K562 (cell line): Measurements from ENCODE around the gene GALE. TPM values are rescaled to one million over a fixed set of nuclear protein-coding genes. Genes with fewer than 3 reads are reported as not detected.

Source experiments
- ADNP ChIP-seq: fragments of 200-800 bp; sonication (Bioruptor generic); IDR thresholded peaks from 2 replicates; pipeline ENCODE4 v1.6.1; 2016; ENCODE audit warnings: missing genetic modification characterization, missing compliant biosample characterization
- CC2D1A ChIP-seq: fragments of 450-650 bp; IDR thresholded peaks from 2 replicates; pipeline ENCODE4 v1.6.1; 2017; ENCODE audit warnings: mild to moderate bottlenecking
- DPF2 ChIP-seq: fragments of 450-650 bp; IDR thresholded peaks from 2 replicates; pipeline ENCODE4 v1.6.1; 2016
- EZH2 ChIP-seq: IDR thresholded peaks from 2 replicates; pipeline ENCODE4 v1.6.1; 2012; ENCODE audit warnings: low read depth, mild to moderate bottlenecking, inconsistent platforms, low read length, borderline replicate concordance
- HLTF ChIP-seq: fragments of 450-650 bp; IDR thresholded peaks from 2 replicates; pipeline ENCODE4 v1.6.1; 2016
- HNRNPK ChIP-seq: fragments of 200-400 bp; formaldehyde crosslinking; IDR thresholded peaks from one replicate; pipeline ENCODE4 v1.6.1; 2018; ENCODE audit warnings: mild to moderate bottlenecking, low read depth, low read length; ENCODE audit not compliant: poor library complexity, severe bottlenecking
- LEF1 ChIP-seq: fragments of 450-650 bp; IDR thresholded peaks from 2 replicates; pipeline ENCODE4 v1.6.1; 2016; ENCODE audit warnings: mild to moderate bottlenecking
- MAZ ChIP-seq, 2 experiments: fragments of 450-650 bp in 1 of 2; sonication (generic) in 1 of 2; formaldehyde crosslinking; IDR thresholded peaks in 1 of 2; conservative IDR thresholded peaks in 1 of 2; 2 replicates each; pipeline versions ENCODE4 v1.4.0 to v1.5.0; 2020; ENCODE audit warnings: mild to moderate bottlenecking in 1 of 2, missing genetic modification reagents in 1 of 2
- MTF1 ChIP-seq: fragments of 250-450 bp; sonication (Bioruptor Pico); IDR thresholded peaks from 2 replicates; pipeline ENCODE4 v1.9.0; 2021; ENCODE audit warnings: moderate library complexity, mild to moderate bottlenecking, inconsistent platforms, borderline replicate concordance
- OTX1 ChIP-seq: fragments of 450-650 bp; formaldehyde crosslinking; IDR thresholded peaks from 2 replicates; pipeline ENCODE4 v1.4.0; 2022; ENCODE audit warnings: mild to moderate bottlenecking
- PHB2 ChIP-seq: fragments of 450-650 bp; IDR thresholded peaks from 2 replicates; pipeline ENCODE4 v1.6.1; 2017; ENCODE audit warnings: low read depth
- POLR3G ChIP-seq: IDR thresholded peaks from 2 replicates; pipeline ENCODE4 v1.6.1; 2011; ENCODE audit not compliant: insufficient read length, insufficient replicate concordance; ENCODE audit errors: extremely low read depth
- RHOXF2B ChIP-seq: fragments of 250-450 bp; sonication (Bioruptor Pico); conservative IDR thresholded peaks from 2 replicates; pipeline ENCODE4 v1.5.1; 2021
- SREBF2 ChIP-seq: sonication (generic); formaldehyde crosslinking; IDR thresholded peaks from 2 replicates; pipeline ENCODE4 v1.4.0; 2020; ENCODE audit warnings: mild to moderate bottlenecking, missing genetic modification reagents
- SRSF7 ChIP-seq: fragments of 200-400 bp; formaldehyde crosslinking; optimal IDR thresholded peaks from 2 replicates; pipeline ENCODE3; 2017; ENCODE audit warnings: mild to moderate bottlenecking, low read depth, low read length
- TFAM ChIP-seq: fragments of 250-450 bp; sonication (Bioruptor Pico); conservative IDR thresholded peaks from 2 replicates; pipeline ENCODE4 v1.5.0; 2021; ENCODE audit warnings: mild to moderate bottlenecking, moderate library complexity
- ZFP36 ChIP-seq: fragments of 150-350 bp; IDR thresholded peaks from 2 replicates; pipeline ENCODE4 v1.6.1; 2018; ENCODE audit warnings: low read length, low read depth; ENCODE audit not compliant: partially characterized antibody
- ZKSCAN8 ChIP-seq: fragments of 200-800 bp; sonication (Bioruptor generic); IDR thresholded peaks from 2 replicates; pipeline ENCODE4 v1.6.1; 2016; ENCODE audit warnings: missing genetic modification characterization, missing compliant biosample characterization
- ZNF347 ChIP-seq: fragments of 450-650 bp; formaldehyde crosslinking; IDR thresholded peaks from 2 replicates; pipeline ENCODE4 v1.4.0; 2020; ENCODE audit warnings: low read depth, mild to moderate bottlenecking, moderate library complexity
- ZNF707 ChIP-seq: fragments of 250-450 bp; sonication (Bioruptor Pico); conservative IDR thresholded peaks from 2 replicates; pipeline ENCODE4 v1.8.0; 2022; ENCODE audit warnings: inconsistent platforms, mild to moderate bottlenecking, moderate library complexity
- ZNF764 ChIP-seq: fragments of 250-450 bp; sonication (Bioruptor Pico); IDR thresholded peaks from 2 replicates; pipeline ENCODE4 v1.4.0; 2020; ENCODE audit warnings: low read depth, mild to moderate bottlenecking, moderate library complexity
- polyA plus RNA-seq, 8 experiments: library from polyadenylated mRNA; depleted of rRNA in 4 of 8; stranded (reverse) in 5 of 8; unstranded in 3 of 8; fragments of >200 nt; fragmentation: Nextera tagmentation in 2 of 8; fragmentation: Illumina TruSeq in 1 of 8; extraction: Ambion mirVana in 2 of 8; extraction: Trizol in 1 of 8; gene quantifications; 2 replicates each; pipeline versions ENCODE4 v1.2.1 to v1.2.3, GENCODE V29; 2011 to 2014; ENCODE audit warnings: inconsistent platforms in 1 of 8, missing spikeins in 1 of 8
- total RNA-seq, 7 experiments: library from RNA; depleted of rRNA in 6 of 7; stranded (reverse); fragments of >200 nt in 6 of 7; fragmentation: Illumina TruSeq in 2 of 7; extraction: Trizol in 2 of 7; gene quantifications; 2 replicates each; pipeline versions ENCODE4 v1.2.1 to v1.2.3, GENCODE V29; 2011 to 2021; ENCODE audit warnings: low replicate concordance in 1 of 7
- TF ChIP-seq, protein P1 (sequence below): fragments of 250-450 bp; sonication (Bioruptor Pico); IDR thresholded peaks from 2 replicates; pipeline ENCODE4 v1.5.0; 2021
- TF ChIP-seq, protein P2 (sequence below): sonication (generic); formaldehyde crosslinking; IDR thresholded peaks from 2 replicates; pipeline ENCODE4 v1.9.0; 2022; ENCODE audit warnings: mild to moderate bottlenecking, missing genetic modification reagents
- TF ChIP-seq, protein P3 (sequence below), 2 experiments: fragments of 450-650 bp; conservative IDR thresholded peaks; 2 replicates each; pipeline ENCODE4 v1.6.1; 2017; ENCODE audit warnings: mild to moderate bottlenecking in 2 of 2, moderate library complexity in 2 of 2
- TF ChIP-seq, protein P4 (sequence below): fragments of 250-450 bp; sonication (Bioruptor Pico); IDR thresholded peaks from 2 replicates; pipeline ENCODE4 v1.6.1; 2021; ENCODE audit warnings: mild to moderate bottlenecking
- TF ChIP-seq, protein P5 (sequence below): fragments of 450-650 bp; IDR thresholded peaks from 2 replicates; pipeline ENCODE4 v1.6.1; 2016

The GALE gene
- total and polyA plus RNA-seq, 9 of the 15 experiments (the other 6 are each of a cell fraction or from before 2014, with no cell fraction given), result 8.4 to 139 (median 88.3) TPM

DNA sequence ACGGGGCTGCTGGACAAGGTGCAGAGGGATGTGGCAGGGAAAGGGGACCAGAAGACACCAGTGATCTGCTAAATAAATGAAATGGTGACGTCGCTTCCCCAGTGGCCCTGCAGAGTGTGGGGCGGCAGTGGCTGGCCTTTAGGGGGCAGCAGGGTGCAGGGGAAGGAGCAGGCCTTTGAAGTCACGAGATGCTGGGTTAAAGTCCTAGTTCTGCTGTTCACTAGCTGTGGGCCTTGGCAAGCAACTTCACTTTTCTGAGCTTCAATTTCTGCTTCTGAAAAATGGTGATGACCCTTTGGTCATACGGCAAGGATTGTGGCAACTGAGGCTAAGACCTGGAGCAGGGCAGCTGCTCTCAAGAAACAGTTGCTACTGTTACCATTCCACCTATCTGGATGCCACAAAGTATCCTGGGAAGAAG is 9.2 kb upstream of the GALE start (continued):
- TF ChIP-seq, protein P1, sequence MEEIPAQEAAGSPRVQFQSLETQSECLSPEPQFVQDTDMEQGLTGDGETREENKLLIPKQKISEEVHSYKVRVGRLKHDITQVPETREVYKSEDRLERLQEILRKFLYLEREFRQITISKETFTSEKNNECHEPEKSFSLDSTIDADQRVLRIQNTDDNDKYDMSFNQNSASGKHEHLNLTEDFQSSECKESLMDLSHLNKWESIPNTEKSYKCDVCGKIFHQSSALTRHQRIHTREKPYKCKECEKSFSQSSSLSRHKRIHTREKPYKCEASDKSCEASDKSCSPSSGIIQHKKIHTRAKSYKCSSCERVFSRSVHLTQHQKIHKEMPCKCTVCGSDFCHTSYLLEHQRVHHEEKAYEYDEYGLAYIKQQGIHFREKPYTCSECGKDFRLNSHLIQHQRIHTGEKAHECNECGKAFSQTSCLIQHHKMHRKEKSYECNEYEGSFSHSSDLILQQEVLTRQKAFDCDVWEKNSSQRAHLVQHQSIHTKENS, result no peak
- TF ChIP-seq, protein P2, sequence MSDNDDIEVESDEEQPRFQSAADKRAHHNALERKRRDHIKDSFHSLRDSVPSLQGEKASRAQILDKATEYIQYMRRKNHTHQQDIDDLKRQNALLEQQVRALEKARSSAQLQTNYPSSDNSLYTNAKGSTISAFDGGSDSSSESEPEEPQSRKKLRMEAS, result peak; percentile 48
- TF ChIP-seq HLTF, result no peak; the same call in 1 of the 2 replicates
- no peak for TF ChIP-seq EZH2
- TF ChIP-seq OTX1 (CRISPR knock-in tag), result no peak
- no peak for TF ChIP-seq ADNP (tag)
- no peak for TF ChIP-seq PHB2
- no peak for TF ChIP-seq HNRNPK
- TF ChIP-seq ZNF764, result no peak
- no peak for TF ChIP-seq POLR3G
- TF ChIP-seq MTF1 (CRISPR knock-in tag), result no peak
- TF ChIP-seq, protein P3, sequence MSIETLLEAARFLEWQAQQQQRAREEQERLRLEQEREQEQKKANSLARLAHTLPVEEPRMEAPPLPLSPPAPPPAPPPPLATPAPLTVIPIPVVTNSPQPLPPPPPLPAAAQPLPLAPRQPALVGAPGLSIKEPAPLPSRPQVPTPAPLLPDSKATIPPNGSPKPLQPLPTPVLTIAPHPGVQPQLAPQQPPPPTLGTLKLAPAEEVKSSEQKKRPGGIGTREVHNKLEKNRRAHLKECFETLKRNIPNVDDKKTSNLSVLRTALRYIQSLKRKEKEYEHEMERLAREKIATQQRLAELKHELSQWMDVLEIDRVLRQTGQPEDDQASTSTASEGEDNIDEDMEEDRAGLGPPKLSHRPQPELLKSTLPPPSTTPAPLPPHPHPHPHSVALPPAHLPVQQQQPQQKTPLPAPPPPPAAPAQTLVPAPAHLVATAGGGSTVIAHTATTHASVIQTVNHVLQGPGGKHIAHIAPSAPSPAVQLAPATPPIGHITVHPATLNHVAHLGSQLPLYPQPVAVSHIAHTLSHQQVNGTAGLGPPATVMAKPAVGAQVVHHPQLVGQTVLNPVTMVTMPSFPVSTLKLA (conservative IDR thresholded peaks at IDR 0.05), result peak in 1 of 2 experiments; percentile 38; a peak in 1 of 4 replicates
- no peak for TF ChIP-seq DPF2
- TF ChIP-seq, protein P4, sequence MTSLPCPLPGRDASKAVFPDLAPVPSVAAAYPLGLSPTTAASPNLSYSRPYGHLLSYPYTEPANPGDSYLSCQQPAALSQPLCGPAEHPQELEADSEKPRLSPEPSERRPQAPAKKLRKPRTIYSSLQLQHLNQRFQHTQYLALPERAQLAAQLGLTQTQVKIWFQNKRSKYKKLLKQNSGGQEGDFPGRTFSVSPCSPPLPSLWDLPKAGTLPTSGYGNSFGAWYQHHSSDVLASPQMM (CRISPR knock-in tag), result no peak
- TF ChIP-seq ZNF707, result no peak
- TF ChIP-seq, protein P5, sequence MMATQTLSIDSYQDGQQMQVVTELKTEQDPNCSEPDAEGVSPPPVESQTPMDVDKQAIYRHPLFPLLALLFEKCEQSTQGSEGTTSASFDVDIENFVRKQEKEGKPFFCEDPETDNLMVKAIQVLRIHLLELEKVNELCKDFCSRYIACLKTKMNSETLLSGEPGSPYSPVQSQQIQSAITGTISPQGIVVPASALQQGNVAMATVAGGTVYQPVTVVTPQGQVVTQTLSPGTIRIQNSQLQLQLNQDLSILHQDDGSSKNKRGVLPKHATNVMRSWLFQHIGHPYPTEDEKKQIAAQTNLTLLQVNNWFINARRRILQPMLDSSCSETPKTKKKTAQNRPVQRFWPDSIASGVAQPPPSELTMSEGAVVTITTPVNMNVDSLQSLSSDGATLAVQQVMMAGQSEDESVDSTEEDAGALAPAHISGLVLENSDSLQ, result no peak
- no peak for TF ChIP-seq ZNF347 (CRISPR knock-in tag)
- TF ChIP-seq RHOXF2B (CRISPR knock-in tag), result no peak
- TF ChIP-seq LEF1, result peak; percentile 99
- no peak for TF ChIP-seq TFAM (CRISPR knock-in tag)
- TF ChIP-seq MAZ (CRISPR knock-in tag; conservative IDR thresholded peaks at IDR 0.05 in 1 of 2, IDR thresholded peaks at IDR 0.05 in 1 of 2), result peak; percentile 42 to 58; a peak in 2 of 4 replicates
- no peak for TF ChIP-seq ZKSCAN8 (CRISPR knock-in tag)
- no peak for TF ChIP-seq SREBF2
- TF ChIP-seq ZFP36, result peak; percentile 30
- TF ChIP-seq SRSF7, result no peak
- 0 out of 2 replicates have a peak, but pooled peaks have one; percentile 68 for TF ChIP-seq CC2D1A
